HG03442 (cell line): ENCODE measurements around the gene CLIP4.

Experiments
- ATAC-seq: cut with Tn5 transposase; IDR thresholded peaks from one replicate; pipeline ENCODE4 v1.9.1; 2021; ENCODE audit warnings: mild to moderate bottlenecking, moderate library complexity; ENCODE audit not compliant: unreplicated experiment

CLIP4 gene

DNA sequence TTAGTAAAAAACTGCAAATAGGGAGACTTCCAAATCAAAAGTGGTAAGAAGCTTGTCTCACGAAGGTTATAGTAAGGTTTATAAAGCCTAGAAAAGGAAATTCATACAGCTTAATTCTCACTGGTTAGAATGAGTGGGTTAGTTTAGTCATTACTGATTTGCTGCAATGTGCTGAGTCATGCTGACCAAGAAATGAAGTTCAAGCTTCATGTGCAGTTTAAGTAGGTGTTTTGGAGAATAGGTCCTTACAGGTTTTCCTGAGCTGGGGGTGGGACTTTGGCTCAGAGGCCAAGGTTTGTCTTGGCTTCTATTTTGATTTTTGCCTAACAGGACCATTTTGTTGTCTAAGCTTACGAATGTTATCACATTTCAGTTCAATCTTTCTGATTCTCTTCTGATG, 15.1 kb downstream of the CLIP4 start:
- ATAC-seq, result peak; percentile 53

DNA sequence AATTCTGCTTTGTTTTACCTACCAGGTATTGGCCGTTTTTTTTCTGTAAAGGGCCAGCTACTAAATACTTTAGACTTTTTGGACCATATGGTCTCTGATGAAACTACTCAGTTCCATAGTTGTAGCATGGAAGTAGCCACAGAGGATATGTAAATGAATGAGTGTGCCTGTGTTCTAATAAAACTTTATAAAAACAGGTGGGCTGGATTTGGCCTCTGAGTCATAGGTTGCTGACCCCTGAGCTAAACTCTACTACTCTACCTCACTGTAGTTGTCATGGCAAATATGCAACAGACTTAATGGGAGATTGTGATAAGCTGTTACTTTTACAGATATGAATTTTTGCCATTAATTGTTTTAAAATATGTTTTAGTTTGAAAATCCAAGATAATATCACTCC, 19.7 kb downstream of the CLIP4 start:
- ATAC-seq, result no peak

GRCh38 chr2:29139152-29139551, 23.9 kb downstream of the CLIP4 start:
- no peak for ATAC-seq

DNA sequence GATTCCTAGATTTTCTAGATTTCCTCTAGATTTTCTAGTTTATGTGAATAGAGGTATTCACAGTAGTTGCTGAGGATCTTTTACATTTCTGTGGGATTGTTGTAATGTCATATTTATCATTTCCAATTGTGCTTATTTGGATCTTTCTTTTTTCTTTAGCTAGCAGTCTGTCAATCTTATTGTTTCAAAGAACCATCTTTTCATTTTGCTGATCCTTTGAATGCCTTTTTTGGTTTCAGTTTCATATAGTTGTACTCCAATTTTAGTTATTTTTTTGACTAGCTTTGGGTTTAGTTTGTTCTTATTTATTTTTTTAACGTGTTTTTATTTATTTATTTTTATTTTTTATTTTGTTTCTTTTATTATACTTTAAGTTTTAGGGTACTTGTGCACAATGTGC, 24.5 kb downstream of the CLIP4 start:
- ATAC-seq, result no peak

DNA sequence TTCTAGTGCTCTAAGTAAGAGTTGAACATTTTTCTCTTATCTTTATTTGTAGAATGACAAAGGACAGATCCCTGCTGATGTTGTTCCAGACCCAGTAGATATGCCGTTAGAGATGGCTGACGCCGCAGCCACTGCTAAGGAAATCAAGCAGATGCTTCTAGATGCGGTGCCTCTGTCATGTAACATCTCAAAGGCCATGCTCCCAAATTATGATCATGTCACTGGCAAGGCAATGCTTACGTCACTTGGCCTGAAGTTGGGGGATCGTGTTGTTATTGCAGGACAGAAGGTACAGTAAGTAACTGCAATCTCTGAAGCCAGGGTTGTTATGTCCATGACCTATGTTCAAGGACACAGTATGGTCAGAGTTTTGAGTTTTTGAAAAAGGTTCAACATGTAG, 28.4 kb downstream of the CLIP4 start:
- no peak for ATAC-seq

DNA sequence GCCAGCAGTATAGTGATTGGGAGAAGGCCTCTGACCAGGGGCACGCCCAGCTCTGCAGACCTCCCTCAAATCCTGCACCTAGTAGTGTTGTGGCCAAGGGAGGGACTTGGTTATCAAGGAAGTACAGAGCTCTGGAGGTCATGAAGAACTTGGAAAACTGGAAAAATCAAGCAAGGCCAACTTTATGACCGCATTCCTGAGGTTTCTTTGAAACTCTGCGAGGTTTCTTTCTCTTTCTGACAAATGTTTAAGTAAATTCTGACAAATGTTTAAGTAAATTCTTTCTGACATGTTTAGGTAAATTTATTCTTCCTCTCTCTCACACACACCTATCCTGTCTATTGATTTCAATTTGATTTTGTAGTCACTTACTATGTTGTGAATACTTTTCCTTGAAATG, 31.0 kb downstream of the CLIP4 start:
- no peak for ATAC-seq

DNA sequence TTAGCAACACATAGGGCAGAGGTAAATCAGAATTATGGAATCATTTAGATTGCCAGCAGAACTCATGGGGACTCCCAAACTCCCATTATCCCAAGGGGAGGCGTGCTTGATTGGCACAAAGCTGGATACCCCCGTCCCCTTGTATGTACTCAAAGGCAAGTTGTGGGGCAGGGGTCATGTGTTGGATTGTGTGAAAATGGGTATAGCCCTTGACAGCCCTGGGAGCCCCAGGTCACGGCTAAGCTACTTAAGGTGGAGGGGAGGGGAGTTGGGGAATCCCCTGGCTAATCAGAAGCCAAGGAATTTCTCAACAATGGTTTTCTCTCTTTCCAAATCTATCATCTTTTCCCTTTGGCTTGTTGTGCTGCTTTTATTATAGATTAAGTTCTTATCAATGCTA, 32.7 kb downstream of the CLIP4 start:
- no peak for ATAC-seq

- no peak for ATAC-seq
Measured at GRCh38 chr2:29154610-29155009, 39.4 kb downstream of the CLIP4 start.

DNA sequence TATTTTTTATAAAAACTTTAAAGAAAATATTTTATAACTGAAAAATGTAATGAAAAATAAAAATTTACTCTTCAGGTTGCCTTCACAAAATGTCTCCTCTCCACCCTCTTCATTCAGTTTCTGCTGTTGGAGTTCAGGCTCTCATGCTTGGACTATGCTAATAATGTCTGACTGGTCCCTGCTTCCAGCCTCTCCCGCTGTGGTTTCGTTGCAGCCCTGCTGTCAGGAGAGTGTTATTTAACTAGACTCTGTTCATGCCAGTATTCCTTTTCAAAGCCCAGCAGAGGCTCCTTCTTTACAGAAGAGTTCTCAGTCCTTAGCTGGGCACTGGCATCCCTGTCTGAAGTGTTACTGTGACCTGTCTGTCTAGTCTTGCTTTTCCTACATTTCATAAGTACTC, 40.4 kb downstream of the CLIP4 start:
- no peak for ATAC-seq

- ATAC-seq, result no peak
Measured at GRCh38 chr2:29157131-29157530, 41.9 kb downstream of the CLIP4 start.

DNA sequence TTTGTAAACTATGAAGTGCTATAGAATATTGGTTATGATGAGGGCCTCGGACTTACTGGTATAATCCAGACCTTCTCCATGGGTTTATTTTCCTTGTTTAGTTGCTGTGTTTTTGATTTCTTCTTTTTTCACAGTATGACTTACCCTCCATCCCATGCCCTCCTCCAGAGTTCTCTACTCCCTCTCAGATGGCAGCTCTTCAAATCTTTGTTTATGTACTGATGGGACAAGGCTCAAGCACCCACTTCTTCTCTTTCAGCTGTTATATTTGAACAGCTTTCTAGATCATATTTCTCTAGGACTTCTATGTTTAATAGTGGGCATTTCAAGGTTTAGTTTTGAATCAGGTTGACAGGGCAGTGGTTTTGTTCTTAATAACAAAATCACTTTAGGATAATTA, 43.9 kb downstream of the CLIP4 start:
- no peak for ATAC-seq

GRCh38 chr2:29160184-29160583, 45.0 kb downstream of the CLIP4 start:
- no peak for ATAC-seq

DNA sequence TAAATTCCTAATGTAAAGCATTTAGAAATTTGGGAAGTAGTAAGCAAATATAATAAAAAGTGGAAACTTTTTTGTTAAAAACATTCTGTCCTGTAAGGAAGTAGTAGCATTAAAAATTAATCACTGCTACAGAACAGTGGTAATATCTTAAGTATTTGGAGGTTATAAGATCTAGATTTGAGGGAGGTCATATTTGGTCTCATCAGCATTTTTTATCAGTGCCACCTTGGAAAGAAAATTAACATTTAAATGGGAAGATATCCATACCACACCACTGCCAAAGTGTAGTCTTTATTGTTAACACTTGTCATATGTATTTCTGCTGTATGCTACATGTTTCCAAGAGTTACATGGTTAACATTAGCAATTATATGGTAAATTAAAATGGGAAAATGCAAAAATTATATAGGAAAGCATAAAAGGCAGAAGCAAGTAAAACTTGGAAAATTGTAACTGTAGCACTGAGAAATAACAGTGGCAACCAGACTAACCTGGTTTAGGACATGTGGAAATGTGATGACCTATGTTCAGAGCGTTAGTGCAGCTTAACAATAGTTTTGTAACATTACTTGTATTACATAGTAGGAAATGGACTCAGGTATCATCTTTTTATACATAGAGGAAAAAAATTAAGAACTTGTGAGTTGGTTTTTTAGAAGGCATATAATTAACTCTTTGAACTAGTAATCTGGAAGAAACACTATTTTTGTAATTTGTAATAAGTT, 47.2 kb downstream of the CLIP4 start:
- ATAC-seq, result no peak

DNA sequence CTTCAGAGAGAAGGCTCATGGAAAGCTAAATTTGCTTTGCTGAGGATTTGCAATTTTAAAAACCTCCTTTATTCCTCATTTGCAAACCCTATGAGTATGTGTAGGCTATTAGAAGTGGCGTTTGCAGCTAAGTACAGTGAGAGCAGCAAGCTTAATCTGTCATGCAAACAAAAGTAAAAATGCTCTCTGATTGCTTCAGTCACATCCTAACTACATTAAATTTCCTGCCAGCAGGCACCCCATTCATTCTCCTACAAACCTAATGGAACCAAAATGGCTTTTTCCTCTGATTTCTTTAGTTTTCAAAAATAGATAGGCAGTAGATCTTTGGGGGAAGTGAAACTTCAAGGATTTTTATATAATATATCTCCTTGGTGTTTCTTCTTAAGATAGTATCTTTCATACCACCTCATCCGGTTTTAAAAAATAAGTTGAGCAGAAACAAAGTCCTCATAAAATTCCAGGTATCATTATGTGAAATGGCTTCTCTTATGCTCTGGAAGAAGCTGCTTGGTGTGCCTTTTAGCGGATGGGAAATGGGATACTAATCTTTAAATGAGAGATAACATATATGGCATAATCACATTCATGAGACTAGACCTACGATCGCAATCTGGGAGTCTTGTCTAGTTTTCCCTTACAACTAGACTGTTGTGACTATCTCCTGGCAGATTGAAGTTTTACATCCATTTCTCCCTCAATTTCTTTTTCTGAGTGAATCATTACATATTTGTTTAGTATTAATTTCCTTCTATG, 49.1 kb downstream of the CLIP4 start:
- no peak for ATAC-seq

- ATAC-seq, result no peak
Measured at GRCh38 chr2:29165362-29166241, 50.4 kb downstream of the CLIP4 start.

- ATAC-seq, result no peak
Measured at GRCh38 chr2:29166242-29167039, 51.2 kb downstream of the CLIP4 start.

GRCh38 chr2:29174937-29175336, 59.7 kb downstream of the CLIP4 start:
- ATAC-seq, result no peak

GRCh38 chr2:29175338-29175737, 60.1 kb downstream of the CLIP4 start:
- ATAC-seq, result no peak

- no peak for ATAC-seq
Measured at GRCh38 chr2:29182334-29182733, 67.1 kb downstream of the CLIP4 start.

DNA sequence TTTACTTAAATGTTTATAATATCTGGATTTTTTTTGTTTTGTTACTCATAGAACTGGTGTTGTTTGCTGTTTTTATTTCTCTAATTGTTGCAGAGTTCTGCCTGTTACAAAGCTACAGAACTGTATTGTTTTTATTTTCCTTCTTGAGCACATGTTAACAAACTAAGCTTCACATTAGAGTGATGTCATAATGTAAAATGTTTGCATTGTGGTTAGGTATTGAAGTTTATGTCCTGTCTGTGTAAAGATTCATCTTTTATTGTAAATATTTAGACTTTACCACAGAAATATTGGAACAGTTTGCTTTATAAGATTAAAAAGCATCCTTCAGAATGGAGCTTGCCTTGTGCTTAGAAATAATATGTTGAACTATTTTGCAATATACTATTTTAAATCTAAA, 67.7 kb downstream of the CLIP4 start:
- ATAC-seq, result no peak

DNA sequence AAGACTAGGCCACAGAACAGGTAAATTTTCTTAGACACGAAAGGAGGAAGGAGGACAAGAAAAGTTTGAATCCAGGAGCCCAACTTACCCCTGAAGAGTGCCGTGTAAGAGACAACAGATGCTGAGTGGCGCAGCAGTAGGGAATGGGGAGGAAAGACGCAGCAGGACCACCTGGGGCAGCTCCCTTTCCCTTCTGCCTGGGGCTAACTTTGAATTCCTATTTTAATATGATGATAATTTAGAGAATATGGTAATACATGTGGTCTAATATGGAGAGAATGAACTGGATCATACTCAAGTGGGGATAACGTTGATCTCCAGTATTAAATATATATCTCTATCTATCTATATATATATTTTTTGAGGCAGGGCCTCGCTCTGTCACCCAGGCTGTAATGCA, 69.3 kb downstream of the CLIP4 start:
- ATAC-seq, result no peak
